Suppressor macrophage (primary cell): ENCODE results near the gene FHDC1.
"Not testable (repeated sequence)": the region's sequence is repeated elsewhere in the genome, so short reads cannot be mapped to it uniquely, and the experiment has no call there.

Experiments used
- DNase-seq, 4 experiments: peaks; one replicate each; pipeline ENCODE4 v3.0.0-alpha.2; 2020 to 2022
- total RNA-seq, 17 experiments: gene quantifications; one replicate each; lab custom pipeline; 2026; ENCODE audit warnings: mixed read lengths in 6 of 17, inconsistent platforms in 3 of 17; lab: John Stamatoyannopoulos, UW

The FHDC1 gene
- 0.05 to 3.5 (median 0.21) reads per million in 17 experiments for total RNA-seq

GRCh38 chr4:152935631-152936445, at the start of gene FHDC1:
Gene FHDC1 (plus strand): TSS chr4:152936323. CDS start chr4:152943058, 6,735 bp downstream.
- DNase-seq, result peak in 2 of 4 experiments; percentile 24 to 27

DNA sequence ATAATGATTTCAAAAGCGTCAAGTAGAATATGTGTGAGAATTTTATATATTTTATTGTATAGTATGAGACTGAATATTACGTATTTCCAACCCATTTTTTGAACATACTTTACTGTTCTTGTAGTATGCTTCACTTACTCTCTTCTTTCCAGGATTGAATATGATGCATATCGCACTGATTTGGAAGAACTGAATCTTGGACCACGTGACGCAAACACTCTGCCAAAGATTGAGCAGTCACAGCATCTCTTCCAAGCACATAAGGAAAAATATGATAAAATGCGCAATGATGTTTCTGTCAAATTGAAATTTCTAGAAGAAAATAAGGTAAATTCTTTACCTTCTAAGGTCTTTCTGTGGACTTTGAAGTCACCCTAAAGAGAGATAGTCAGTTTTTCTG, 48.1 kb upstream of the FHDC1 start:
- no peak for DNase-seq

DNA sequence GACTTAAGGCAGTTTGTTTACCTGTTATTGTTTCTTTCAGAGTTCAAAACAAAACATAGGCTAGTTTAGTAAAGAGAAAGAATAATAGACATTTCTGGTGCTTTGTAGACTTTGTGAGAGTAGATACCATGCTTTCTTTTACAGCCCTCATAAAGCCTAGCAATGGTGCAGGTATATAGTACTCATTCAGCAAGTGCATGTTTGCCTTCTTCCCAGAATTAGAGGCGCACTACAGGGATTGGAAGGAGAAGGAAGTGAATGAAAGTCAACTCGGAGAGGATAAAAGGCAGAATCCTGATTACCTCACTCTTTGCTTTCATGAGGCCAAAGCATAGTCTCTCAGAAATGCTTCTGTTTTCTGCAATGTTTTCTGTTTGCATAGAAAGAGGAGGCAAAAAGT, 43.1 kb upstream of the FHDC1 start:
- no peak for DNase-seq

DNA sequence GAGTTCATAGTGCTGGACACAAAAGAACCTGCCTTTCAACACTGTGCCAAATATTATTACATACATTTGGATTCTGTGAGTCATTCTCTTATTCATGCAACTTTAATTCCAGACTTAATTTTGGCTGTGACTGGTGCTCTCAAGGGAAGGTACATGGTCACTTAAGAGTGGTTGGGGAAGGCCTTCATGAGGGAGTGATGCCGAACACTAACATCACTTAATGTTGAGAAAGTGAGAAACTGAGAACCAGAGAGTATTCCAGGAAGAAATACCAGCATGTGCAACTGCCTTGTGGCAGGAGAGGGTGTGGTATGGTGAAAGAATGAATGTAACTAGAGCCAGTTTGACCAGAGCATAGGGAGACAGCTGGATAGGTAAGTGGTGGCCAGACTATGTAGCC, 41.5 kb upstream of the FHDC1 start:
- DNase-seq, result no peak

- DNase-seq, result peak in 1 of 4 experiments; percentile 3
These were observed 39.3 kb upstream of the FHDC1 start for GRCh38 chr4:152896811-152897210.

DNA sequence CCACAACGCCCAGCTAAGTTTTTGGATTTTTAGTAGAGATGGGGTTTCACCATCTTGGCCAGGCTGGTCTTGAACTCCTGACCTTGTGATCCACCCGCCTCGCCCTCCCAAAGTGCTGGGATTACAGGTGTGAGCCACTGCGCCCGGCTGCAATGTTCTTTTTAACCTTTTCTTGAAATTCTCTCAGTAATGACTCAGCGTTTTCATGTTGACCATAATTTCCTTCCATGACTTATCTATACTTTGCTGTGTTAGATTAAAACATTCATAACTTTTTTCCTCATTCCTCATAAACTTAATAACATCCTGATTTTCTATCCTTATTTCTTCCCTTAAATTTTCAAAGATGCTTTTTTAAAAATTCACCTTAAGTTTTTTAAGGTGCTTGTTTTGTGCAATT, 38.0 kb upstream of the FHDC1 start:
- DNase-seq, result not testable (repeated sequence)

DNA sequence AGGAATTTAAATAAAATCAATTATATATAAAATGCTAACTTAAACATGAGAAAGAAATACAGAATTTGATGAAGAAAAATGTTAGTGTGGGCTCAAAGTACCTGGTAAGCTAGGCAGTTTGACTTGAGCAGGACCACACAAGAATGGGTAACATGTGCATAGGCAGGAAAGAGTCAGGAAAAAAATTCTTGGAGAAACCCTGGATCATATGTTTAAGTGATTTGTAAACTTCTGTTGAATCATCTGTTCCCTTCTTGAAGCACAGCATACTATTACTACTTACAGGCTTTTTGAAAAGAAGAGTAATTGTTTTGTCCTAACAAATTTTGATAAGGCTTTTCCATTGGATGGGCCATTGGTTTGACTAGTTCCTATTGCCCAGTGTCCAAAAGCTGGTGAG, 37.5 kb upstream of the FHDC1 start:
- no peak for DNase-seq

- DNase-seq, result no peak
These were observed 35.7 kb upstream of the FHDC1 start for GRCh38 chr4:152900395-152900794.

- no peak for DNase-seq
These were observed 34.9 kb upstream of the FHDC1 start for GRCh38 chr4:152901205-152901604.

- no peak for DNase-seq
These were observed 32.5 kb upstream of the FHDC1 start for GRCh38 chr4:152903658-152904057.

GRCh38 chr4:152909901-152910300, 26.2 kb upstream of the FHDC1 start:
- DNase-seq, result no peak

DNA sequence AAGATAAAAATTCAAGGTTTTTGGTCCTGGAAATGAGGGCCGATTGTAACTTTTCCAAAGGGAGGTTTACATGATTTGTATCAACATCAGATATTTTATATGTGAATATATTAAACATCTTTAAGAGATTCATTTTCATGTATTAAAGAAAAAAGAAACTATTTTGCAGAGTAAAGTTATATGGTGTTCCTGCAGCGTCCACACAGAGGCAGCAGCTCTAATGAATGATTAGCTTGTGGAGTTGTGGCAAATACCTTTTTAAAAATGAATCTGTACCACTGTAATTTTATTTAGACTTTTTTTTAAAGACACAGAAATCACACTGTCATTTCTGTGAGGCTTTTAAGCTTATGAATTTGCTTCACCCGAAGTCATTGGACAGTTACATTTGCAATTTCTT, 25.6 kb upstream of the FHDC1 start:
- no peak for DNase-seq

GRCh38 chr4:152917543-152918395, 18.4 kb upstream of the FHDC1 start:
- no peak for DNase-seq

GRCh38 chr4:152919826-152920225, 16.3 kb upstream of the FHDC1 start:
- no peak for DNase-seq

DNA sequence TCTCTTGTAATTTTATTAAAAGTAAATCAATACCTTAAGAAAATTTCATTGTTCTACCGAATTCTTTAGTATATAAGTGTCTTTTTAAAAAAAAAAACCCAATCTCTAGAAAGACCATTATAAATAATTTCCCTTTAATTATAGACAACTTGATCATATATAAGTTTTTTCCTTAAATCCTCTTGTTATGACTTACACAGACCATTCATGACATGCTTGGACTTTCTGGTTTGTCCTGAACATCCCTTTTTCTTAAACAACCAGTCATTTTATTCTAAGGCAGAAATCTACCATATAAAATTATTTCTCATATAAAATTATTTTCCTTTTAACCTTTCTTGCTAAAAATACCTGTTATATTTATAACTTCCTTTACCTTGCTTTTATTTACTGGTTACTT, 15.4 kb upstream of the FHDC1 start:
- DNase-seq, result peak in 2 of 4 experiments; percentile 13 to 26

DNA sequence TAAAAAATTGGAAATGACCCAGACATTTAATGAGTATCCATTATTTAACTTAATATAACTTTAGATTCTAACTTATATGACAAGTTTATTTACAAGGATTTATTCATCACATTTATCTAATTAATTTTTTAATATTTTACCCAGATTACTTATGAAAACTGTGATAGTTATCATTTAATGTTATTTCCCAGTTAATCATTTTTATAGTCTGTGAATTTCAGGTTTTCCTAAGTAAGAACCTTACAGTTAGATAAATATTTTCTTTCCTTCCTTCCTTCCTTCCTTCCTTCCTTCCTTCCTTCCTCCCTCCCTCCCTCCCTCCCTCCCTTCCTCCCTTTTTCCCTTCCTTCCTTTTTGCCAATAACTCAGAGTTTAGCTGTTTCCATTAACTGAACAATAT, 14.8 kb upstream of the FHDC1 start:
- DNase-seq, result no peak

GRCh38 chr4:152925851-152926250, 10.3 kb upstream of the FHDC1 start:
- no peak for DNase-seq

- DNase-seq, result no peak
These were observed 9.2 kb upstream of the FHDC1 start for GRCh38 chr4:152926959-152927358.

DNA sequence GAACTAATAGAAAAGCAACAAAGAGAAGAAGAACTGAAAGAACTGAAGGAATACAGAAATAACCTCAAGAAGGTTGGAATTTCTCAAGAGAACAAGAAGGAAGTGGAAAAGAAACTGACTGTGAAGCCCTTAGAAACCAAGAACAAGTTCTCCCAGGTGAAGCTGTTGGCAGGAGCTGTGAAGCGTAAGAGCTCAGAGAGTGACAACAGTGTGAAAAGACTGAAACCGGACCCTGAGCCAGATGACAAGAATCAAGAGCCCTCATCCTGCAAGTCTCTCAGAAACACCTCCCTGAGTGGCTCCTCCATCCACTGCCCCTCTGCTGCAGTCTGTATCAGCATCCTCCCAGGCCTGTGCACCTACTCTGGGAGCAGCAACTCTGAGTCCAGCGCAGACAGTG, 8.4 kb upstream of the FHDC1 start:
- DNase-seq, result peak in 1 of 4 experiments; percentile 14

GRCh38 chr4:152928286-152928685, 7.8 kb upstream of the FHDC1 start:
- DNase-seq, result no peak

- DNase-seq, result no peak
These were observed 6.2 kb upstream of the FHDC1 start for GRCh38 chr4:152929888-152930287.

- peak in 1 of 4 experiments; percentile 11 for DNase-seq
These were observed 980 bp upstream of the FHDC1 start for GRCh38 chr4:152935143-152935542.
